GM04503 (cell line): ENCODE measurements around the gene HADHA.
"Not testable (repeated sequence)": the region's sequence is repeated elsewhere in the genome, so short reads cannot be mapped to it uniquely, and the experiment has no call there.

Experiments
- DNase-seq: peaks from one replicate; pipeline ENCODE4 v3.0.0-alpha.2; 2012; ENCODE audit warnings: low read depth

HADHA gene

DNA sequence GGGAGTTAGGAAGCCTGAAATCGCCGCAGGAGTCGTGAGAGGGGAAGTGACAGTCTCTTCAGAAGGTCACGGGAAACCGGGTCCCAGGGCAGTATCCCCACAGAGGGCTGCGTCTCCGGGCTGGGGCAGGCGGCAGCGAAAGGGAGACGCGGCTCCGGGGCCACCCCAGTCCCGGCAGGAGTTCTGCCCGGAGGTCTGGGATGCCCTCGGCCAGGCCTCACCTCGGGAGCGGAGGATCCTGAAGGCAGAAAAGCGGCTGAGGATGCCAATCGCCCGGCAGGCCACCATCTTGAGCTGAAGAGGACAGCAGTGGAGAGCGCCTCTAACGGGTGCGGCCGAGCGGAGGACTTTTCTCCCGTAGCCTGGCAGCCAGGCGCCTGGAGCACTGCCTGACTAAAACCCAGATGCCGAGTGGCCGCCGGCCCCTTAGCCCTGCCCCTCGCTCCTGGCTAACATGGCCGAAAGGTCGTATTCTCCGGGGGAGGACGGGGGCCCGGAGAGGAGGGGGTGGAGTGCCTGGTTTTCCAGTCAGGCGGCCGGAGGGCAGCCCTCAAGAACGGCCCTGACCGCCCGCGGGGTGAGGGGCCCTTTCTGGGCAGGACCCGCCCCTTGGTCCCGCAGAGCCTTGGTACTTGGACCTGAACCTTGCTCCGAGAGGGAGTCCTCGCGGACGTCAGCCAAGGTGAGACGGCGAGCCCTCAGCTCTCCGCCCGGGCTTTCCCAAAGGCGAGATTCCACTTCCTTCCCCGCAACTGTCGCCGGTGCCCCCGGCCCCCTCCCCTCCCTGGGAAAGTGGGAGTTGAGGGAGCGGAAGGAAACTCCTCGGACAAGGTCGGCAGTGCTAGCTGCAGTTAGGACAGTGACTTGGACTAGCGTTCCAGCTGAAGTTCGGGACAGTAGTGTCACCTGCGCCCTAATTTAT, at the start of gene HADHA, which contains the start of gene HADHB:
HADHA (minus strand) TSS at position 324 of the 922 bp plus-strand sequence; CDS start at position 288, 36 bp downstream.
HADHB (plus strand) TSS at position 631 of the 922 bp plus-strand sequence. CDS start 9,316 bp downstream, outside the sequence.
- peak; percentile 65 for DNase-seq

DNA sequence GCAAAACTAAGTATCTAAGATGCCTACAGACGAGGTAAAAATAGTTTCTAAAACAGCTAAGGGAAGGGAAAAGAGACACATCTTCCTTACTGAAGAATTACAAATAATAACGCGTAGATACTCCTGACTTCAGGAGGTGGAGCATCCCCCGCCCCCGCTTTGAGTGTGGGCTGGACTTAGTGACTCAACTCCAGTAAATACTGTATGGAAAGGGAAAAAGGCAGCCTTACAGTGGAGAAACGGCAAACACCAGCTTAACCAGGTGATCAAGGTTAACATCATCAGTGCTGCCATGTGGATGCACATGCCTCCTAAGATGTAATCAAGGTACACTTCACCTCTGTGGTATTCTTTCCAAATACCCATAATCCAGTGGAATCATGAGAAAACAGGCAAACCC, 48.2 kb upstream of the HADHA start:
- DNase-seq, result no peak

DNA sequence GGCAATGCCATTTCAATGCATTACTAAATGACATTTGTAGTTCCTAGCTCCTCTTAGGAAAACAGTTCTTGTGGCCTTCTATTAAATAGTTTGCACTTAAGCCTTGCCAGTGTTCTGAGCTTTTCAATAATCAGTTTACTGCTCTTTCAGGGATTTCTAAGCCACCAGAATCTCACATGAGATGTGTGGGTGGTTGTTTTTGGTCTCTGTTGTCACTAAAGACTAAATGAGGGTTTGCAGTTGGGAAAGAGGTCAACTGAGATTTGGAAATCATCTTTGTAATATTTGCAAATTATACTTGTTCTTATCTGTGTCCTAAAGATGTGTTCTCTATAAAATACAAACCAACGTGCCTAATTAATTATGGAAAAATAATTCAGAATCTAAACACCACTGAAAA, 45.6 kb upstream of the HADHA start:
- DNase-seq, result no peak

DNA sequence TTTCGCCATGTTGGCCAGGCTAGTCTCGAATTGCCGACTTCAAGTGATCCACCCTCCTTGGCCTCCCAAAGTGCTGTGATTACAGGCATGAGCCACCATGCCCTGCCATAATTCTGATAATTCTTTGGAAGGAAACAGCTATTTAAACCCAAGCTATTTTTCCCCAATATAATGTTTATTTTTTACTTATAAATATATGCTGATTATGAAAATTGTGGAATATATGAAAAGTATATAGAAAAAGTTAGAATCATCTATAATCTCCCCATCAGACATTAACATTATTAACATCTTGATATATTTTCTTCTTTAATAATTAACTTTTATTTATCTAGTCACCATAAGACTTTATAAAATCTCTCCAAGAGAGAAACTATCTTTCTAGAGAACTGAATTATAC, 41.5 kb upstream of the HADHA start:
- no peak for DNase-seq

DNA sequence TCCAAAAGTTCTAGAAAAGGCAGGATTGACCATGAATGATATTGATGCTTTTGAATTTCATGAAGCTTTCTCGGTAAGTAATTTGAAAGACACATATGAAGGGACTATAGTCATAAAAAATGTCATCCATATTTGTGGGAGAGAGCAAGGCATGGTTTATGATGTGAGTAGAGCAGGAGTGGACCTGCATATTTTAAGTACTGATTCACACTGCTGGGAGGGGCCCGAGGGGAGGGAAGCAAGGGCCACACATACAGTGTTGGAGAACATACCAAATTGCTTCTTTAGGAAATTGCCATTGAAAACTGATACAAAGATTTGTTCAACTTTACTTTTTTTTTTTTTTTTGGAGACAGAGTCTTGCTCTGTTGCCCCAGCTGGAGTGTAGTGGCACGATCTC, 39.7 kb upstream of the HADHA start:
- no peak for DNase-seq

DNA sequence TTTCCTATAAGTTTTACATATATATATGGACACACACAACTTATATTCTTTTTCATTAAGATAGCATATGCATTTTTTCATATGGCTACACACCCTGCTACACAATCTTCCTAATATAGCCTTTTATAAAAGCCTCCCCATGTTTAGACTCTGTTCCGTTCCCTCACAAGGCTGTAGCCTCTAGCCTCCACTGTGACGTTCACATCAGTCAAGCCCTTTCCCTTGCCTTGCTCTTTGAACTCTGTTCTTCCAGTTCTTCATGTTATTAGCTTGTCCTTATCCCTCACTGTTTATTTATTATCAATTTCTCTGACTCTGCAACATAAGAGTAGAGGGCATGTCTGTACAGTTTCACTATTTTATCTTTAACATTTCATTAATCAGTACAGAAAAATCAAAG, 39.2 kb upstream of the HADHA start:
- no peak for DNase-seq

DNA sequence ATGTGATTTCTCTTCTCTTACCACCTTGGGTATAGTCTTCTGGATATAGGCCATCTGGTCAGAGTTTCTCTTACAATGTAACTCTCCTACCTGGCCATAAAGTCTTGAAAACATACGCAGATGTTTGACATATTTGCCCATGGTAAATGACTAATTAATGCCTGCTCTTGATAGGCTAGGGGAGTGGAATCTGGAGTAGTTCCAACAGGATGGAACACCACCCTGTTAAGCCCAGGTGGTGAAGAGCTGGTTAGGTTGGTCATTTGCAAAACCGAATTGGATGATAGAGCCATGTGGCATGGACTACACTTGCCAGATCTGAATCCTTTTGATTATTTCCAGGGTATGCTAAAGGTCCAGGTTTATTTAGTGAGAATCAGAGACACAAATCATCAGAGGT, 36.8 kb upstream of the HADHA start:
- DNase-seq, result no peak

DNA sequence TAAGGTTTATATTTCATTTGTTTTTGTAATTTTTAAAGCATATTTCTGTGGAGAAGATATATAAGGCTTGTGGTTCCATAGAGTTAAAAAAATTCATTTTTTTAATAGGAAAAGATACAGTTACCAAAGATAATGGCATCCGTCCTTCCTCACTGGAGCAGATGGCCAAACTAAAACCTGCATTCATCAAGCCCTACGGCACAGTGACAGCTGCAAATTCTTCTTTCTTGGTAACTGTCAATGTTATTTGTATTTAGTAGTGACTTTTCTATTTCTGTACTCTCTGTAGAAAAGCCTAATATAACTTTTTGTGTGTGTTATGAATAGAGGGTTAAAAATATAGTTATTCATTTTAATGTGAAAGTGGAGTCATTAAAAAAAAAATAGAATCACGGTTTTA, 35.5 kb upstream of the HADHA start:
- DNase-seq, result no peak

DNA sequence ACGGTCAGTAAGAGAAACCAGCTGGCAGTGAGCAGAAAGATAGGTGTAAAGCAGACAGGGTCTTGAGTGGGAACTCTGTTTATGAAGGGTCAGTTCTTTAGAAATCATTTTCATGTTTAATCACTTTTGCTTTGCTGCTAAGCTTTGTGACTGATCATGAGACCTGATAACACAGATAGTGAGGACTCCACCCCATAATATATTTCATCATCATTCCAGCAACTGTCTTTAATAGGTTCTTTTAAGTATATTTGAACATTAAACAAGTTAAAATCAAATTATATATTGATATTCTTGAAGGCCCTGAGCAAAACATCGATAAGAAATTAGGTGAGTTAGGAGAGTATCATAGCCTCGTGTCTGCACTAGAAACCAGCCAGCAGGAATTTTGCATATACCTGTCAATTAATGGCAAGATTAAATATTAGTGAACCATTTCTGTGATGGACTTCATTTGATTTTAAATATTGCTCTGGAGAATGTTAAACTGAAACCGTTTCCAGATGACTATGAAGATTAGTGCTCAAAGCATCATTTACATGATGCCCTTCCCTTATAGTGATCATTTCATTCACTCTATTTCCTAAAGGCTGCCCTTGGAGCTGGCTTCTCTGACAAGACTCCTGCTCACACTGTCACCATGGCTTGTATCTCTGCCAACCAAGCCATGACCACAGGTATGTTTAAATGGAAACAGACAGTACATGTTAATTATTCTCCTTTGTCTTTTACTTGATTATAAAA, 32.2 kb upstream of the HADHA start:
- no peak for DNase-seq

DNA sequence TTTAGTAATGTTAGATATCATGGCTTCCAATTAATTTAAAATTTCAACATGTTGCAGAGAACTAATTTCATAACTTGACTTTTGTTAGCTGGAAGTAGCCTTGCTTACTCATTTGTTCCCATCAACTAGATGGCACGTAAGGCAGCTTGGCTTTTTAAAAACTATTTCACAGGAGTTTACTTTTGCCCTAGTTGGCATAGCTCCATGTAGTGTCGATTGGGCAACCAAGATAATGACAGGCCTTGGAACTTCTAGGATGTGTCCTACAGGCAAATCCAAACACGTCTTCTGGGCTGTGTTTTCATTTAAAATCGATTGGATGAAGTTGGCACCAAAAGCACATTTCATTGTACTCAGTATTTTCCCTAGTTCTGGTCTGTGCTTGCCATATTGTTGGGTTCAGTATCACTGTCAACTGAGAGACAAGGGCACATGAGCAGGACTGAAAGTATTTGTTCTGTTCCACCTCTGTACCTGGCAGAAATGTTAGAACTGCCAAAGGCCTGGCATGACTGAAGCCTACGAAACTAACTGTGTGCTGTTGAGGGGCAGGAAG, 29.7 kb upstream of the HADHA start:
- DNase-seq, result peak; percentile 97

DNA sequence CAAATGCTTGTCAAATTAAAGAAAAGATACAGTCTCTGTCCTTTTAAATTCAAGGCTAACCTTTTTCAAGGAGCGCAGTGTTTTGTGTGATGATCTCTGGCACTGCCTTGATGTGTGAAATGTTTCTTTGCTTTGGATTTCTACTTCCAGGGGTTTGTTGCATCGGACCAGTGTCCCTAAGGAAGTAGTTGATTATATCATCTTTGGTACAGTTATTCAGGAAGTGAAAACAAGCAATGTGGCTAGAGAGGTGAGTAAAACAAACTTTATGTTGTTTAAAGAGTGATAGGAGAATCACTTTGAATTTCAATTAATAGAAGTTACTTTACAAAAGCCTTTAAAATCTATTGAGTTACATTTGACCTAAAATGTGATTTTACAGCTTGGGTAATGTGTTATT, 29.1 kb upstream of the HADHA start:
- no peak for DNase-seq

DNA sequence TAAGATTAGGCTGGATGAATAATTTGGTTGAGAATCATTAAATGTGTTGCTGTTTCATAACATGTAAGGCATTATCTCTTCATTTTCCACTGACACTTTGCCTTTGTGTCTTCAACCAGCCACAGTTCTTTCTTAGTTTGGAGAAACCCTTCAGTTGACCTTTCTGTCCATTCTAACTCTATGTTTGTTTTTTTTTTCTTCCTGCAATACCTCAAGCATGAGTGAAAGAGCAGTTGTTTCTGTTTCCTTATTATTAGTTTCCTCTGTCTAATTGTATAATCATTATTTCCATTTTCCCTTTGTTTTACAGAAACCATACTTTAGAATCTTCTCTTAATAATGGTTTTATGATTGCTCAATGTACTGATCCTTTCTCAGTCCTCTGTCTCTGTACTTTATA, 25.9 kb upstream of the HADHA start:
- no peak for DNase-seq

DNA sequence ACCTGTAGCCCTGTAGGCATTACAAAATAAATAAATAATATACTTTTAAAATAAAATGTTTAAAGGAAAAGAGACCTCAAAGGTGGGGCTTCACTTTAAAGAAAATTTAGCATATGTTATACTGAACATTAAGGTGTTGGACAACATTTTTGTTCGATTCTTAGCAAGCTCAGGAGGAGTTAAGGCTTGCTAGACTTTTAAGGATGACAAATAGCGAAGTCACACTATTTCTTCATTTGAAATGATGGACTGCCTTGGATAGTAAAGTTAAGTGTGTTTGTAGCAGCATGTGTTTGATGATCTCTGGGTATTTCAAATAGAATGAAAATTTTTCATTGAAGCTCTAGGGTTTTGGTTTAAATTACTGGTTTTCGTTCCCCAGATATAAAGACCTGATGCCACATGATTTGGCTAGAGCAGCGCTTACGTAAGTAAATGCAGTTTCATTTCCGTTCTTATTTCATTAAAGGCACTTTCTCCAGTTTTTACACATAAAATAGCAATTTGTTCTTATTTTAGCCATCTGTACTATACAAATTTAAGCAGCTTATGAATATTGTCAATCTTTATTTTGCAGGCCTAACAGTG, 25.2 kb upstream of the HADHA start:
- DNase-seq, result no peak

DNA sequence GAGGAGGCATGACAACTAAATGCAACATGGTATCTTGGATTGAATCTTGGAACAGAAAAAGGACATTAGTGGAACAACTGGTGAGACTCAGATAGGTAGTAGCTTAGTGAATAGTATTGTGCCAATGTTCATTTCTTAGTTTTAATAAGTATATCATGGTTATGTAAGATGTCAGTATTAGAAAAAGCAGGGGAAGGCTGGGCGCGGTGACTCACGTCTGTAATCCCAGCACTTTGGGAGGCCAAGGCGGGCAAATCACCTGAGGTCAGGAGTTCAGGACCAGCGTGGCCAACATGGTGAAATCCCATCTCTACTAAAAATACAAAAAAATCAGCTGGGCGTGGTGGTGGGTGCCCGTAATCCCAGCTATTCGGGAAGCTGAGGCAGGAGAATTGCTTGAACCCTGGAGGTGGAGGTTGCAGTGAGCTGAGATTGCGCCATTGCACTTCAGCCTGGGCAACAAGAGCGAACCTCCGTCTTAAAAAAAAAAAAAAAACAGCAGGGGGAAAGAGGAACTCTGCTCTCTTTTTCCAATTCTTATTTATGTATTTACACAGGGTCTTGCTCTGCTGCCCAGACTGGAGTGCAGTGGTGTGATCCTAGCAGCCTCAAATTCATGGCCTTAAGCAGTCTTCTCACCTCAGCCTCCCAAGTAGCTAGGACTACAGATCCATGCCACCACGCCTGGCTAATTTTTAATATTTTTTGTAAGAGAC, 24.4 kb upstream of the HADHA start:
- not testable (repeated sequence) for DNase-seq

DNA sequence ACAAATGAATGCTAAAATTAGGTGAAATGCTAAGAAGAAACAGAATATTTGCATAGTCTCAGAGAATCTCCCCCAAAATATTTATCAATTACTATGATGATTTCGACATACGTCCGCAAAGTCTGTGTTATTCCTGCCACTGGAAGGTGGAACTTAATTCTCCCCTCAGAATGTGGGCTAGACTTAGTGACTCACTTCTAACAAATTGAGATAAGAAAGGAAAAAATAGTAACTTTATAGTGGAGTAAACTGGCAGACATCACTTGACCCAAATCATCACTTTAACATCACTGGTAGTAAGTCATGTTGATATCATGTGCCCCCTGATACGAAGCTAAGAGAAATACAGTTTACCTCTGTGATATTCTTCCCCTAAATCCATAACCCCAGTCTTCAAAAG, 23.8 kb upstream of the HADHA start:
- DNase-seq, result no peak

DNA sequence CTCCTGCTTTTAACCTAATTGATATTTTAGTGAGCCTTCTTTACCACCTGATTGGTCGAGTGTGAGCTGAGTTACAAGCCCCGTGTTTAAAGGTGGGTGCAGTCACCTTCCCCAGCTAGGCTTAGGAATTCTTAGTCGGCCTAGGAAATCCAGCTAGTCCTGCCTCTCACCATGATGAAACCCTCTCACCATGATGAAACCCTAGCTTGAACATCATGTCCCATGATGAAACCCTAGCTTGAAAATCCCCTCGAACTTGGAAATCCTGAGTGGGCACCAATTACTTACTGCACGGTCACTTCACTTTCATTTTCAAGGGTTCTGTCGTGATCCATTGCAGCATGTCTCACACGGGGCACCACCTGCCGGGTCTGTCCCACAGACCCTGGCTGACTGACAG, 14.4 kb upstream of the HADHA start:
- not testable (repeated sequence) for DNase-seq

DNA sequence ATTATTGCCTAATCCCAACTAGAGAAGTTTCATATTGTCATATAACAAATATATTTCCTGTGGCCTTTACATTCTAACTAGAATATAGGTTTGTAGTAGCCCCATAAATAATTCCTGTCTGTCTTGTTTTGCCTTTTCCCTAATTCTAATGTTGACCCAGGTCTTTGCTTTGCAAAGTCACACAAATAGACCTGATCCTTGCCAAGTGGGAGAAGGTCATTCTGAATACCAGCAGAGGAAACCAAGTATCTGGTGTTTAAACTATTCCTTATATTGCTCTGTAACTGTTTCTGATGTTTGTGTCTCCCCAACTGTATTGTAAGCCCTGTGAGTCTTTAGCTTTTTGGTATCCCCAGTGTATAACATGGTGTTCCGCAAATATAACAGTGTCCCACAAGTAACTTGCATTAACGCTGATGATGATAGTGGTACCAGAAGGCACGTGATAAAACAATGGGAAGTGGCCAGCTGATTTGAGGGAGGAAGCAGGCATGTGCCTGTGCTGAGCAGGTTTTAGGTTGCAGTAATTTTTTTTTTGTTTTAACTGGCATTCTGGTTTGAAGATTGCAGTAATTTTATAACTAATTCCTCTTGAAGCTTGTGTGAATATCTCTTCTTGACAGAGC, 11.4 kb upstream of the HADHA start:
- DNase-seq, result no peak

DNA sequence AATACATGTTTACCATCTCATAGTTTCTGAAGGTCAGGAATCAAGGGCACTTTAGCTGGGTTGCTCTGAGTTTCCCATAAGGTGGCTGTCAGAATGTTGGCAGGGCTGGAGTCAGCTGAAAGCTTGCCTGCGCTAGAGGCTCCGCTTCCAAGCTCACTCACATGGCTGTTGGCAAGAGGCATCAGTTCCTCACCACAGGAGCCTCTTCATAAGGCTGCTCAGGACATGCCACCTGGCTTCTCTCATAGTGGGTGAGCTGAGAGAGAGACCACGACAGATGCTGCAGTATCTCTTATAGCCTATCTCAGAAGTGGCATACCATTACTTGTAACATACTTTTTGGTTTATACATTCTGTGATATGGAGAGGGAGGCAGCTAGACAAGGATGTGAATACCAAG, 7.5 kb upstream of the HADHA start:
- no peak for DNase-seq

DNA sequence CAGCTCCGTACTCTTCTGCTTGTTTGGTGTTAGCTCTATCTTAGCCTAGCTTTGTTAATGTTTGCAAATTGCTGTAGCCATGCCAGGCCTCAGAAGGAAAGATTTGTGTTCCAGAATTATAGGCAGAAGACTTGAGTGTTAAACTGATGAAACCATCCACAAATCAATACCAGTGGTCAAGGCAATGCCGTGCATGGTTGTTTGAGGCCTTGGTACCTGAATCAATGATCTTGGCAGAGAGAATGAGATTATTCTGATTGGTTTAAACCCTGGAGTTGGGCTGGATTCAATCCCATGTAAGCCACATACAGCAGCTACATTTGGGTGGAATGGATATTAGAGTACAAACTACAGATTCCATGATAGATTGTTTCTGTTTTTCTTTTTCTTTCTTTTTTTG, 5.2 kb upstream of the HADHA start:
- no peak for DNase-seq

DNA sequence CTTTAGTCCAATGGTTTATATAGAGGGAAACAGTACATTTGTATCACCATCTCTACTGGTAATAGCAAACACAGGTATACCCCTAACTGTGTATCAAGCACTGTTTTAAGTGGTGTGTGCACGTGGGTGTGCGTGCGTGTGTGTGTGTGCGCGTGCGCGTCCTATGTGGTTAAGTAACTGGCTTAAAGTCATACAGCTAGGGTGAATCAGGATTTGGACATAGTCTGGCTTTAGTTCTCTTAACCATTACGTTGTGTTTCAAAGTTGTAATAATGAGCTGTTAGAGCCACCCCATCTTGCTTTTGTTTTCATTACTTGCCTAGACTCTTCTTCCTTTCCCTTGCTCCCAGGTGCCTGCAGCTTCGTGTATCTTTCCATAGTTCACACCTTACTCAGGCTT, 2.4 kb upstream of the HADHA start:
- DNase-seq, result no peak

DNA sequence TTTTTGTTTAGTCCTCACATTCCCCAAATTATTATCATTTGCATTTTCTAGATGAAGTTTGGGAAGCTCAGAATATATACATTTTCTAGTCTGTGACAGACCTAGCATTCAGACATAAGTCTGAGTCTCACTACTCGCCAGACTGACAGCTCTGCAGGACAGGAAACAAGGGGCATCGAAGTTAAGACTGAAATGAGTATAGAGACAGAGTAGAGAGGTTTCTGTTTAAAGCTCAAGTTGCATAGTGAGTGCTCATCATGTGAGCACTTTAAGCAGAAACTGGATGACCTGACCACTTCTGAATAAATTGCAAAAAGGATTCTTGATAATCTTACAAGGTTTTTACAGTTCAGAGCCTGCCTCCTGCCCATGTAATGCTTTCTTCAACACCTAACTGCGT, 1.4 kb upstream of the HADHA start:
- DNase-seq, result no peak
